Neural progenitor cell (in vitro differentiated cells): ENCODE measurements around the gene SDF4. TPM values are rescaled to one million over a fixed set of nuclear protein-coding genes. Genes with fewer than 3 reads are reported as not detected.
A peak's percentile ranks its signal among the peaks of the same experiment; 100 is the strongest.

ENCODE experiments used
- DNase-seq: peaks from one replicate; pipeline ENCODE4 v3.0.0-alpha.2; 2016; ENCODE audit warnings: low spot score
- H2AFZ ChIP-seq: fragments of 200-600 bp; sonication (generic); replicated peaks from 2 replicates; pipeline ENCODE4 v1.6.1; 2016; ENCODE audit warnings: antibody characterized with exemption
- H3F3A ChIP-seq: fragments of 200-600 bp; sonication (generic); 2 replicates; pipeline ENCODE4 v1.6.1; 2016; ENCODE audit warnings: antibody characterized with exemption, low read depth
- H3K27ac ChIP-seq: fragments of 200-600 bp; sonication (generic); 2 replicates; pipeline ENCODE4 v1.5.1; 2016; ENCODE audit warnings: mild to moderate bottlenecking
- H3K27me3 ChIP-seq: fragments of 200-600 bp; sonication (generic); 2 replicates; pipeline ENCODE4 v1.6.1; 2016; ENCODE audit warnings: mild to moderate bottlenecking, moderate library complexity
- H3K36me3 ChIP-seq: fragments of 200-600 bp; sonication (generic); 2 replicates; pipeline ENCODE4 v1.5.1; 2016
- H3K4me1 ChIP-seq: fragments of 200-600 bp; sonication (generic); 2 replicates; pipeline ENCODE4 v1.6.1; 2016; ENCODE audit warnings: mixed run types
- H3K4me2 ChIP-seq: fragments of 200-600 bp; sonication (generic); 2 replicates; pipeline ENCODE4 v1.6.1; 2016
- H3K4me3 ChIP-seq: fragments of 200-600 bp; sonication (generic); 2 replicates; pipeline ENCODE4 v1.5.1; 2016
- H3K79me2 ChIP-seq: fragments of 200-600 bp; sonication (generic); 2 replicates; pipeline ENCODE4 v1.6.1; 2016; ENCODE audit warnings: low read depth
- H3K9ac ChIP-seq: fragments of 200-600 bp; sonication (generic); 2 replicates; pipeline ENCODE4 v1.6.1; 2016
- H3K9me3 ChIP-seq: fragments of 200-600 bp; sonication (generic); 2 replicates; pipeline ENCODE4 v1.5.1; 2016; ENCODE audit warnings: low read depth
- H4K20me1 ChIP-seq: fragments of 200-600 bp; sonication (generic); 2 replicates; pipeline ENCODE4 v1.6.1; 2016; ENCODE audit warnings: low read depth
- H3K27ac Mint-ChIP-seq: 3 replicates; pipeline ENCODE4 v1.8.0; 2021; ENCODE audit warnings: mixed read lengths
- H3K27me3 Mint-ChIP-seq: 2 replicates; pipeline ENCODE4 v1.8.0; 2022; ENCODE audit warnings: low read depth, mild to moderate bottlenecking, inconsistent platforms, moderate library complexity, mixed read lengths; ENCODE audit not compliant: insufficient read depth
- H3K36me3 Mint-ChIP-seq: 3 replicates; pipeline ENCODE4 v1.8.0; 2021; ENCODE audit warnings: mixed read lengths
- H3K4me1 Mint-ChIP-seq: 3 replicates; pipeline ENCODE4 v1.8.0; 2021; ENCODE audit warnings: mixed read lengths
- H3K4me3 Mint-ChIP-seq: 3 replicates; pipeline ENCODE4 v1.8.0; 2021; ENCODE audit warnings: mild to moderate bottlenecking, moderate library complexity, mixed read lengths
- H3K9me3 Mint-ChIP-seq: 3 replicates; pipeline ENCODE4 v1.8.0; 2020; ENCODE audit warnings: mixed read lengths
- EZH2 ChIP-seq: fragments of 200-600 bp; sonication (generic); IDR thresholded peaks from 2 replicates; pipeline ENCODE4 v1.6.1; 2017; ENCODE audit warnings: antibody characterized with exemption, mild to moderate bottlenecking, moderate library complexity
- EZH2phosphoT487 ChIP-seq: fragments of 200-600 bp; sonication (generic); IDR thresholded peaks from 2 replicates; pipeline ENCODE4 v1.6.1; 2017; ENCODE audit warnings: antibody characterized with exemption
- total RNA-seq: library from RNA; depleted of rRNA; stranded (reverse); fragments of >200 nt; gene quantifications from 2 replicates; pipeline ENCODE4 v1.2.3, GENCODE V29; 2015; ENCODE audit warnings: low replicate concordance
- TF ChIP-seq, protein P1 (sequence below): fragments of 200-600 bp; sonication (generic); IDR thresholded peaks from 2 replicates; pipeline ENCODE4 v1.5.1; 2017; ENCODE audit warnings: antibody characterized with exemption, mild to moderate bottlenecking

SDF4 gene
- total RNA-seq, 1 donor from 2014 or later: 16.6 TPM

GRCh38 chr1:1232796-1233566 is 1.2 kb upstream of the SDF4 start:
- Histone ChIP-seq H3K4me2 (peak overlapping the region; percentile 22), H3K9ac (no peak overlapping the region), H2AFZ (no peak overlapping the region), H3K27ac (no peak overlapping the region), H3K79me2 (peaks cover 49% of the 10 kb centered on the region), H3K36me3 (no peaks in the 10 kb centered on the region), H3F3A (peaks cover 12% of the 10 kb centered on the region), H4K20me1 (peaks cover 33% of the 10 kb centered on the region), H3K27me3 (no peaks in the 10 kb centered on the region), H3K4me1 (peaks cover 6% of the 10 kb centered on the region), H3K4me3 (peak overlapping the region; percentile 17), H3K9me3 (no peaks in the 10 kb centered on the region)
- Mint-ChIP-seq H3K27ac (peak overlapping the region; percentile 7), H3K9me3 (peaks cover 3% of the 10 kb centered on the region), H3K36me3 (peaks cover 16% of the 10 kb centered on the region), H3K4me3 (peak overlapping the region; percentile 84), H3K4me1 (peaks cover 27% of the 10 kb centered on the region), H3K27me3 (peaks cover 5% of the 10 kb centered on the region)
- TF ChIP-seq EZH2: no peak
- TF ChIP-seq, protein P1, sequence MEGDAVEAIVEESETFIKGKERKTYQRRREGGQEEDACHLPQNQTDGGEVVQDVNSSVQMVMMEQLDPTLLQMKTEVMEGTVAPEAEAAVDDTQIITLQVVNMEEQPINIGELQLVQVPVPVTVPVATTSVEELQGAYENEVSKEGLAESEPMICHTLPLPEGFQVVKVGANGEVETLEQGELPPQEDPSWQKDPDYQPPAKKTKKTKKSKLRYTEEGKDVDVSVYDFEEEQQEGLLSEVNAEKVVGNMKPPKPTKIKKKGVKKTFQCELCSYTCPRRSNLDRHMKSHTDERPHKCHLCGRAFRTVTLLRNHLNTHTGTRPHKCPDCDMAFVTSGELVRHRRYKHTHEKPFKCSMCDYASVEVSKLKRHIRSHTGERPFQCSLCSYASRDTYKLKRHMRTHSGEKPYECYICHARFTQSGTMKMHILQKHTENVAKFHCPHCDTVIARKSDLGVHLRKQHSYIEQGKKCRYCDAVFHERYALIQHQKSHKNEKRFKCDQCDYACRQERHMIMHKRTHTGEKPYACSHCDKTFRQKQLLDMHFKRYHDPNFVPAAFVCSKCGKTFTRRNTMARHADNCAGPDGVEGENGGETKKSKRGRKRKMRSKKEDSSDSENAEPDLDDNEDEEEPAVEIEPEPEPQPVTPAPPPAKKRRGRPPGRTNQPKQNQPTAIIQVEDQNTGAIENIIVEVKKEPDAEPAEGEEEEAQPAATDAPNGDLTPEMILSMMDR: no peak
- no peak for TF ChIP-seq EZH2phosphoT487
- no peak for DNase-seq

GRCh38 chr1:1232208-1232795 is 501 bp upstream of the SDF4 start, which contains the start of gene B3GALT6:
TSS of gene B3GALT6 (plus strand) at chr1:1232237. CDS start at chr1:1232279, 42 bp downstream.
- peaks cover 3% of the 10 kb centered on the region for H3K9me3 Mint-ChIP-seq
- peaks cover 27% of the 10 kb centered on the region for H3K4me1 Mint-ChIP-seq
- Histone ChIP-seq H3K79me2 (peaks cover 49% of the 10 kb centered on the region), H3K4me1 (peaks cover 6% of the 10 kb centered on the region), H3K4me2 (peak within 1 kb of the TSS; percentile 96), H3K36me3 (no peaks in the 10 kb centered on the region), H3K9ac (peak within 1 kb of the TSS; percentile 89), H3K27ac (no peak within 1 kb of the TSS), H3K9me3 (no peaks in the 10 kb centered on the region), H3K4me3 (peak within 1 kb of the TSS; percentile 86), H3K27me3 (no peaks in the 10 kb centered on the region), H2AFZ (peak within 1 kb of the TSS; percentile 83), H3F3A (peaks cover 12% of the 10 kb centered on the region), H4K20me1 (peaks cover 33% of the 10 kb centered on the region)
- H3K27ac Mint-ChIP-seq: peak within 1 kb of the TSS; percentile 78
- TF ChIP-seq EZH2 (no peak), EZH2phosphoT487 (no peak)
- TF ChIP-seq, protein P1: no peak
- peak within 1 kb of the TSS; percentile 94 for H3K4me3 Mint-ChIP-seq
- H3K36me3 Mint-ChIP-seq: peaks cover 16% of the 10 kb centered on the region
- peaks cover 5% of the 10 kb centered on the region for H3K27me3 Mint-ChIP-seq
- no peak for DNase-seq

GRCh38 chr1:1230656-1231399 is 973 bp downstream of the SDF4 start:
- Histone ChIP-seq H3K9me3 (no peaks in the 10 kb centered on the region), H3K4me3 (peak overlapping the region; percentile 86), H3K79me2 (peaks cover 51% of the 10 kb centered on the region), H4K20me1 (peaks cover 22% of the 10 kb centered on the region), H3F3A (peaks cover 9% of the 10 kb centered on the region), H3K4me2 (peak overlapping the region; percentile 96), H3K9ac (peak overlapping the region; percentile 89), H3K27ac (no peak overlapping the region), H3K27me3 (no peaks in the 10 kb centered on the region), H3K36me3 (no peaks in the 10 kb centered on the region), H3K4me1 (peaks cover 6% of the 10 kb centered on the region), H2AFZ (peak overlapping the region; percentile 83)
- TF ChIP-seq, protein P1: peak; percentile 20
- no peak for TF ChIP-seq EZH2phosphoT487
- Mint-ChIP-seq H3K9me3 (peaks cover 3% of the 10 kb centered on the region), H3K27ac (peak overlapping the region; percentile 78), H3K36me3 (peaks cover 17% of the 10 kb centered on the region), H3K4me1 (peaks cover 27% of the 10 kb centered on the region), H3K27me3 (peaks cover 5% of the 10 kb centered on the region), H3K4me3 (peak overlapping the region; percentile 94)
- no peak for DNase-seq
